Left ventricle myocardium superior (tissue), 1 donor: Measurements from ENCODE around the gene TNFRSF18. TPM values are rescaled to one million over a fixed set of nuclear protein-coding genes. Genes with fewer than 3 reads are reported as not detected.

Source experiments
- ATAC-seq: fragments of 200-7000 bp; cut with Tn5 transposase; one replicate; pipeline ENCODE4 v1.9.1; 2020; ENCODE audit warnings: mild to moderate bottlenecking, moderate library complexity
- DNase-seq: peaks from one replicate; pipeline ENCODE4 v3.0.0-alpha.2; 2020
- intact Hi-C: fragments of 100-400 bp; cut with micrococcal nuclease; formaldehyde crosslinking; loops from one replicate; pipeline ENCODE4 v1.11.0; 2022
- total RNA-seq: library from RNA; stranded (reverse); fragmentation: NEBNext Ultra II Directional; extraction: Animal tissue kit (Norgen Biotek cat#: 25700); gene quantifications from one replicate; pipeline ENCODE4 v1.2.1, GENCODE V29; 2021
- donor health status: DM: no; HTN: yes; CAD: no; lungs with severe emphysema.

The TNFRSF18 gene
- total RNA-seq, 1 donor from 2014 or later, result 0.32 TPM

GRCh38 chr1:1171161-1171545 lies 35.2 kb downstream of the TNFRSF18 start:
- ATAC-seq, result no peak
- intact Hi-C loops, result no loop called here
- peak; percentile 15 for DNase-seq

DNA sequence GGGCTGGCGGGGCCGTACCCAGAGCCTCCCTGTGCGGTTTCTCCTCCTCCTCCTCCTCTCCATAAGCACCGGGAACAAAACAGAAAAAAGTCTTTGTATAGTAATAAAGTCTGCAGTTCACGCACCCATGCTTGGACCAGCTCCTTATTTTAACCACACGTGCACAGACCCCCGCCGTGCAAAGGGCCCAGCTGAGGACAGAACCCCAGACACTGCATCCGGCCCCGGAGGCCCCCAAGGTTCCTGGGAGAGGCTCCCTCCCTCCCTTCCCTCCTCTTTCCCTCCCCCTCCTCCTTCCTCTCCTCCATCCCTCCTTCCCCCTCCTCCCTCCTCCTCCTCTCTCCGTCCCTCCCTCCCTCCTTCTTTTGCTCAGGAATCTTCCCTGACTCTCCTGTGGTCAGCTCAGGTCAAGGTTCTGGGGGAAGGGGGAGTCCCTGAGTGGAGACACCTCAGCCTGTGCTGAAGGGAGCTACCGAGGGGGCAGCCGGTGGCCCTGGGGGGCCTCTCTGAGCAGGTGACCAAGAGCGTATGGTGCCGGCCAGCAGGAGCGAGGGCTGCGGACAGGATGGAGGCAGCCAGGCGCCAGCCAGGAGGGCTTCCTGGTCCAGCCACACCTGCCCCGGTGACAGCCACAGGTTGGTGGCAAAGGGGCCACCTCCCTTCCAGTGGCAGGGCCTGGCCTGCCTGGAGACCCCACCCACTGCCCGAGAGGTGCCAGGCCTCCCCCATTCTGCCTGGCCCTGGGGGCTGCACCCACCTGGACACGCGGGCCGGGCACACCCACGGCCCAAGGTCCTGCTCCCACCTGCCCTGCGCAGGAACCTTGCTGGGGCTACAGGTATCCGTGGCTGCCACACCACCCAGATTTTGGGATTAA lies 35.9 kb downstream of the TNFRSF18 start:
- DNase-seq (peak; percentile 22), ATAC-seq (no peak)

GRCh38 chr1:1169429-1170214 lies 36.8 kb downstream of the TNFRSF18 start:
- DNase-seq (peak; percentile 11), ATAC-seq (no peak)
- intact Hi-C loops, result no loop called here

More for the DNA sequence above, 35.9 kb downstream of the TNFRSF18 start:
- intact Hi-C loops, result no loop called here

DNA sequence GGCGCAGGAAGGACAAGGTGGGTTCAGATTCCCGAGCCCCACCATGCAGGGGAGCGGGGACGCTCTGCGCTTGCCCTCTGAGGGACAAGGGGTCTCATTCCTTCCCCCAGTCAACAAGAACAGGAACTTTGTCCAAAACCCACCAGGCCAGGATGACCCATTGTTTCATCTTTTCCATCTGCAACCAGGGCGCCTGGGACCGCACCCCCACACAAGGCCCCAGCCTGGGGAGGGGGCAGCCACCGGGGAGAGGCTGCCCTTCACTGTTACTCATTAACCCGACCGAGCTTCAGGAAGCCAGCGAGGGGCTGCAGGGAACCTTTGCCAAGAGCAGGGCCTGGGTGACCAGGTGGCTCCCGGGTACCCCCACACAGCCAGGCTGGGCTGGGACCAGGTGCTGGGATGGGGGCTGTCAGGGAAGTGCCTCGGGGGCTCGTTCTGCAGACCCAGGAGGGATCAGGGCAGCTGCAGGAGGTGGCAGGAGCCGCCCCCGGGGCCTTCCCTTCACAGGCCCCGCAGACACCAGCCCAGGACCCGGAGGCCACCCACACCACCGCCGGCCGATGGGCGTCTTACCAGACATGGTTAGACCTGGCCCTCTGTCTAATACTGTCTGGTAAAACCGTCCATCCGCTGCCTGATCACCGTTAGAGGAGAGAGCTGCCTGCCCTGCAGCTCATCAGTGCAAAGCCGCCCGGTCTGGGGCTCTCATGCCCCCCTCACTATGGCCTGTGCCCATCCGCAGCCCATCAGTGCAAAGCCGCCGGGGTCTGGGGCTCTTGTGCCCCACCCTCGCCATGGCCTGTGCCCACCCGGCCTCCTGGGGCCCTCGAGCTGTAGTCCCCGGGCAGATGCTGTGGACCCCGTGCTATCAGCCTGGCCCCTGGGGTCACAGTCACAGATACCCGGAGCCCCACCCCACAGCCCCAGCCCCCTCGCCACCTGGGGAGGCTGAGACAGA lies 37.7 kb downstream of the TNFRSF18 start:
- ATAC-seq (no peak), DNase-seq (peak; percentile 21)
- intact Hi-C loops, result no loop called here

- intact Hi-C loops, result no loop called here
- ATAC-seq (no peak), DNase-seq (peak; percentile 24)
Observed at GRCh38 chr1:1167841-1168450, 38.4 kb downstream of the TNFRSF18 start.

GRCh38 chr1:1167398-1167821 lies 39.0 kb downstream of the TNFRSF18 start:
- intact Hi-C loops, result no loop called here
- ATAC-seq (no peak), DNase-seq (peak; percentile 18)

DNA sequence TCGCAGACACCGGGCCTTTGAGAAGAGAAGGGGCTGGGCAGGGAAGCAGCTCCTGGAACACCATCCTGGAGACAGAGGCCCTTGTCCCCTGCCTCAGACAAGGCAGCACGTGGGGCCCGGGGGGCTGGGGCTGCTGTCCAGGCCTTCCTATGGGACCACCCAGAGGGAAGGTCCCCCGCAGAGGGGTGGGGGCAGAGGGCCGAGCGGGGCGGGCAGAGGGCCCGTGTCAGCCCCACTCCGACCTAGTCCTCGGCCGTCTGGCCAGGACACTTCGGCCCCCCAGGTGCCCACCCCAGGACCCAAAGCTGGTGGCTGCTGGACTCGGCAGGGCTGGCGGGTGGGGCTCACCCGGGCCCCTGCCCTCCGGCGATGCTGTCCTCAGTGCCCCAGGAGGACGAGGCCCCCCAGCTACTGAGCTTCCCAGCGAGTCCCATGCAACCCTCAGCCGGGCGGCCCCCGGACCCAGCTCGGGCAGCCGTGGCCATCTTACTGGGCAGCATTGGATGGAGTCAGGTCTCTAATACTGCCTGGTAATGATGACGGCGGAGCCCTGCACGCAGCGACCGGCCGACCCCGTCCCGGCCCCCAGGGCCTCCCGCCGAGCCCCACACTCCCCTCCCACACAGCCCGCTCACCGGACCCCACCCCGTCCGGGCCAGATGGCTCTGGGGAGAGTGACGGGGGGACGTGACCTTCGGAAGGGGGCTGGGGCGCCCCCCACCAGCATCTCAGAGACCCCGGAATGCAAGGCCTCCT lies 39.6 kb downstream of the TNFRSF18 start:
- DNase-seq (no peak), ATAC-seq (no peak)
- intact Hi-C loops, result no loop called here

DNA sequence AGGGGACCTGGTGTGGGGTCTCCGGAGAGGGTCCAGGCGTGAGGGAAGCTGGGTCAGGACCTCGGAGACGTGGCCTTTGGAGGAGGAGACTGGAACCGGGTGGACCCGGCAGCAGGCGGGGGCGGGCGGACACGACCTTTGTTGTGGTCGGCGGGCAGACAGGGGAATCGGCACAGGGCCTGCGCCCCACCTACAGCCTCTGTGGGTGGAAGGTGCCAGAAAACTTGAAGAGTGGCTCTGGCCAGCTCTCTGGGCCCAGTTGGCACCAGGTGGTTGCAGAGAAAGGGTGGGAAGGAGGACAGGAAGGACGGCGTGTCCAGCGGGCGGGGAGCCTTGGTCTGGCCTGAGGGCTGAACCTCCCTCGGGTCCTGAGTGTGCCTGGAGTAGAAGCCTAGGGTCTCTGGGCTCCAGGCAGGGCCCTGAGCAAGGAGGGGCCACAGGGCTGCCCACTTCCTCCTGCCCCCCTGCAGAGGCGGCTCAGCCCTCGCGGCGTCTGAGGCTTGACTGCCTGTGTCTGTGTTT lies 40.4 kb downstream of the TNFRSF18 start:
- intact Hi-C loops, result no loop called here
- DNase-seq (no peak), ATAC-seq (no peak)

- DNase-seq (no peak), ATAC-seq (no peak)
- intact Hi-C loops, result no loop called here
Observed at GRCh38 chr1:1165485-1165884, 40.9 kb downstream of the TNFRSF18 start.

GRCh38 chr1:1164701-1165451 lies 41.5 kb downstream of the TNFRSF18 start:
- DNase-seq (no peak), ATAC-seq (no peak)
- intact Hi-C loops, result no loop called here

DNA sequence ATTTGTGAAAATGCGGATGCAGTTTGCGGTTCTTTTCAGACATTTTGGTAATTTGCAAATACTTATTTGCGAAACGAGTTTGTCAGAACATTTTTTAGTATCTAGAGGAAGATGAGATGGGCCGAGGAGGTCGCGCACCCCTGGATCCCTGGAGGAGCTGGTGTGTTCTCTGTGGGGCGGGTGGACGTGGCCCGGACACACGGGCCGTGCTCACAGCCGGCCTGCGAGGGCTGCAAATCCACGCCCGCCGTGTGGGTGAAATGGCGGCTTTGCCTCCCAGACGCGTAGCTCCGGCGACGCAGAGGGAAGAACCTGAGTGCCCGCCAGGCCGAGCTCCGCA lies 42.1 kb downstream of the TNFRSF18 start:
- no peak for DNase-seq
- no peak for ATAC-seq
- intact Hi-C loops, result no loop called here

DNA sequence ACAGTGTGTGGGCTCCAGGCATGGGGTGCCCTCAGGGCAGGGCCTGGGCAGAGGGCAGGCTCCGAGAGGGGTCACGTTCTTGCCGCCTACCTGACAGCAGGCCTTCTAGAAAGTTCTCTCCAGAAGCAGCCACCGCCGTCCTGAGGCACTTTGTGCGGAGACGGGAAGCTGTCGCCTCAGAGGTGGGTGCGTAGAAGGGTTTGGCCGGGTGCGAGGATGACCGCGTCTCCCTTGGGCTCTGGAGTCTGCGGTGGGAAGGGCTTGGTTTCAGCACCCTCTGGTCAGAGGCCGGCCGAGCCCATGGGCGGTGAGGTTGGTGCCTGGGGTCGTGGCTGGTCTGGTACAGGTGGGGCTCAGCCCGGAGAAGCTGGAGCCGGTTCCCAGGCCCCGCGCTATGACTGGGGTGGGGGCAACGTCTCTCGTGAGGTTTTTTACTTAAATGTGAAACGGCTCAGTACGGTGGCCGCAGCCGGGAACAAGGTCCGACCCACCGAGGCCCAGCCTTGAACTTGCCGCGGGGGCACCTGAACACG lies 42.8 kb downstream of the TNFRSF18 start:
- DNase-seq, result no peak
- intact Hi-C loops, result no loop called here
- ATAC-seq, result no peak

DNA sequence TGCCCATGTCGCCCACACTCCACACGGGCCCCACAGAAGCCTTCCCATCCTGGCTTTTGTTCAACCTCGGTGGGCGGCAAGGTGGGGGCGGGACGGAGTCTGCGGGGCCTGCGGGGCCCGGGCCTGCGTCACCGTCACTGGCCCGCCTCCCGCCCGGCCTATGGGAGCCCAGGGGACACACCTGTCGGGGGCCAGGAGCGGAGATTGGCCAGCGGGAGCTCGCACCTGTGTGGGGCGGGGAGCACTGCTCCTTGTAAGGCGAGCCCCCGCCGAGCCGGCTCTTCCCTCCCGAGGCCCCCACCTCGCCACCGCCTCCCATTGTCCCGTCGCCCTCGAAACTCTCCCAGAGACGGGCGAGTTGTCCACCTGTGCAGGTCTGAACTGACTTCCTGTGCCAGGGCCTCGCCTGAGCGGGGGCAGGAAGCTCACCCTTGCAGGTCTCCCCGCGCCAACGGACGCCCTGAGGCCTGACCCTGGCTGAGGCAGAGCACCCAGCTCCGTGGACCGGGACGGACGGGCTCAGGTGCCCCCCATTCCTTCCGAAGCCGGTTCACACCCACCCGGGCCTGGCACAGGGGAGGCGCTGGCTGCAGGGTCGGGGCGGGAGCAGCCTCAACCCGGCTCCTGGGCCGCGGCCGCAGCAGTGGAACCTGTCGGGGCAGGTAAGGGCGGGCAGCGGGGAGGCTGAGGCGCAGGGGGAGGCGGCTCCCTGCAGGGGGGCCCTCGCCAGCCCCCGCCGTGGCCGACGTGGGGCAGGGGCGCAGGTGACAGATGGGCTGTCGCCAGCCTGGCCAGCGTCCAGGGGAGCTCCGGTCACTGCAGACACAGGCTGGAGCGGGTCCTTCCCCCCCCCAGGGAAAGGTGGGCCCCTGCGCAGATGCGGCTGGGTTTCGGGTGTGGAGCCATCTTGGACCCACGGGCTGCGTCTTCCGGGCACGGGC lies 43.5 kb downstream of the TNFRSF18 start:
- ATAC-seq, result no peak
- no peak for DNase-seq
- intact Hi-C loops, result no loop called here

DNA sequence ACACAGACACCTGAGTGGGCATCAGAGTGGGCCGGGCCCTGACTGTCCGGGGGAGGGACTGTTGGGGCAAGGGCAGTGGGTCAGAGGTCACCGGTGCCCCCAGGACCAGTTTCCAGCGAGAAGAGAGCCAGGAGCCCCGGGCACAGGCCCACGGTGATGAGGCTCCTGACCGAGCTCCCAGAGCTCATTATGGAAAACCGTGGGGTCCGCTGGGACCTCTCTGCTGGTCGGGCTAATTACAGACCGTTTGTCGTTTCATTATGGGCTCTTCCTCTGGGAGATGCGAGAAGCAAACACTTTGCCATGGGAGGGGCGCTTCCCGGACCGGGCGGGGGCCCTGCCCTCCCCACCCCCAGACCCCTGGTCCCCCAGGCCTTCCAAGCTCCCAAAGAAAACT lies 44.7 kb downstream of the TNFRSF18 start:
- DNase-seq (no peak), ATAC-seq (no peak)
- intact Hi-C loops, result no loop called here

- DNase-seq (no peak), ATAC-seq (no peak)
- intact Hi-C loops, result no loop called here
Observed at GRCh38 chr1:1161078-1161682, 45.2 kb downstream of the TNFRSF18 start.
